Loucy (cell line): ENCODE measurements around the gene PIN1.
A peak's percentile ranks its signal among the peaks of the same experiment; 100 is the strongest.

ENCODE experiments used
- EZH2phosphoT487 ChIP-seq: fragments of 200-600 bp; IDR thresholded peaks from 2 replicates; pipeline ENCODE4 v1.6.1; 2018; ENCODE audit warnings: antibody characterized with exemption, mild to moderate bottlenecking, moderate library complexity, borderline replicate concordance
- TF ChIP-seq, protein P1 (sequence below): fragments of 200-600 bp; sonication (generic); conservative IDR thresholded peaks from 2 replicates; pipeline ENCODE4 v1.5.1; 2014; ENCODE audit warnings: mild to moderate bottlenecking, antibody characterized with exemption, low read length

DNA sequence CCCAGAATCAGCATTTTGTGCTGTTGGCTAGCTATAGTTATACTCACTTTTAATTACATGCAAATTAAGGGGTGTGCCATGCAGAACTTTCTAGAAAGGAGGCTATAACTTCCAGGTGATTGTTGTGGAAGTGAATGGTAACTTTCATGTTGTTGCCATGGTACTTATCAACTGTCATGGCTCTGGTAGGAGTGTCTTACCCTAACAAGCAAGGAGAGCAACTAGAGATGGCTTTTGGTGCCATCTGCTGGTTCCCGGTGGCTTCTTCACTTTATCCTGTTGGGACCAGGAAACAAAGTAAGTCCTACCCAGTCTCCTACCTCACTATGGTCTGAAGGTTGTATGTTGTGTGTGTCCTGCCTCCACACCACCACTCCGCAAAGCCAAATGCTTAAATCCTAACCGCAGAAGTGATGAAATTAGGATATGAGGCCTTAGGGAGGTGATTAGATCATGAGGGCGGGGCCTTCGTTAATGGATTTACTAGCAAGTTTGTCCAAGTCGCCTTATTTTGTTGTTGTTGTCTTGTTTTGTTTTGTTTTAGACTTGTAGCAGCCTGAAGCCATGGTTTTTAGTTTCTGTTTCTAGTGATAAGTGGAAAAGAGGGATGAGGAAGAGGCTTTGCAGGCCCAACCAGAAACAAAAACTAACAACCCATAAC, 38.9 kb upstream of the PIN1 start:
- TF ChIP-seq, protein P1, sequence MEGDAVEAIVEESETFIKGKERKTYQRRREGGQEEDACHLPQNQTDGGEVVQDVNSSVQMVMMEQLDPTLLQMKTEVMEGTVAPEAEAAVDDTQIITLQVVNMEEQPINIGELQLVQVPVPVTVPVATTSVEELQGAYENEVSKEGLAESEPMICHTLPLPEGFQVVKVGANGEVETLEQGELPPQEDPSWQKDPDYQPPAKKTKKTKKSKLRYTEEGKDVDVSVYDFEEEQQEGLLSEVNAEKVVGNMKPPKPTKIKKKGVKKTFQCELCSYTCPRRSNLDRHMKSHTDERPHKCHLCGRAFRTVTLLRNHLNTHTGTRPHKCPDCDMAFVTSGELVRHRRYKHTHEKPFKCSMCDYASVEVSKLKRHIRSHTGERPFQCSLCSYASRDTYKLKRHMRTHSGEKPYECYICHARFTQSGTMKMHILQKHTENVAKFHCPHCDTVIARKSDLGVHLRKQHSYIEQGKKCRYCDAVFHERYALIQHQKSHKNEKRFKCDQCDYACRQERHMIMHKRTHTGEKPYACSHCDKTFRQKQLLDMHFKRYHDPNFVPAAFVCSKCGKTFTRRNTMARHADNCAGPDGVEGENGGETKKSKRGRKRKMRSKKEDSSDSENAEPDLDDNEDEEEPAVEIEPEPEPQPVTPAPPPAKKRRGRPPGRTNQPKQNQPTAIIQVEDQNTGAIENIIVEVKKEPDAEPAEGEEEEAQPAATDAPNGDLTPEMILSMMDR = peak; percentile 92
- no peak for TF ChIP-seq EZH2phosphoT487
